NK-92 treated with Interleukin-12 subunit alpha and Interleukin-12 subunit beta, amount 100 ng/mL, for 24 hours (cell line): ENCODE measurements around the gene SMIM29.
"Not testable (repeated sequence)": the region's sequence is repeated elsewhere in the genome, so short reads cannot be mapped to it uniquely, and the experiment has no call there.

Experiments used
- DNase-seq: peaks from one replicate; lab custom pipeline; 2025; lab: John Stamatoyannopoulos, UW

Gene SMIM29

GRCh38 chr6:34267746-34268145, 18.9 kb upstream of the SMIM29 start:
- no peak for DNase-seq

GRCh38 chr6:34263484-34263883, 14.7 kb upstream of the SMIM29 start:
- not testable (repeated sequence) for DNase-seq

DNA sequence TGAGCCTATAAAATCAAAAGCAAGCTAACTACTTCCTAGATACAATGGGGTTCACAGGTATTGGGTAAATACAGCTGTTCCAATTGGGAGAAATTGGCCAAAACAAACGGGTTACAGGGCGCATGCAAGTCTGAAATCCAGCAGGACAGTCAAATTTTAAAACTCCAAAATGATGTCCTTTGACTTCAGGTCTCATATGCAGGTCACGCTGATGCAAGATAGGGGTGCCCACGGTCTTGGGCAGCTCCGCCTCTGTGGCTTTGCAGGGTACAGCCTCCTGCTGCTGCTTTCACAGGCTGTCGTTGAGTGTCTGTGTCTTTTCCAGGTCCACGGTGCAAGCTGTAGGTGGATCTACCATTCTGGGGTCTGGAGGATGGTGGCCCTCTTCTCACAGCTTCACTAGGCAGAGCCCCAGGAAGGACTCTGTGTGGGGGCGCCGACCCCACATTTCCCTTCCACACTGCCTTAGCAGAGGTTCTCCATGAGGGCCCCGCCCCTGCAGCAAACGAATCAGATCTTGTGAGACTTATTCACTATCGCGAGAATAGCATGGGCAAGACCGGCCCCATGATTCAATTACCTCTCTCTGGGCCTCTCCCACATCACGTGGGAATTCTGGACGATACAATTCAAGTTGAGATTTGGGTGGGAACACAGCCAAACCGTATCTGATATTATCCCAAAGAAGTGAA, 11.9 kb upstream of the SMIM29 start:
- no peak for DNase-seq

- no peak for DNase-seq
Observed at GRCh38 chr6:34259529-34260069, 10.8 kb upstream of the SMIM29 start.

- DNase-seq = not testable (repeated sequence)
Observed at GRCh38 chr6:34252395-34252794, 3.6 kb upstream of the SMIM29 start.

- DNase-seq = no peak
Observed at GRCh38 chr6:34249469-34250261, 859 bp upstream of the SMIM29 start.

- peak; percentile 51 for DNase-seq
Observed at GRCh38 chr6:34248198-34248726, 544 bp downstream of the SMIM29 start.

DNA sequence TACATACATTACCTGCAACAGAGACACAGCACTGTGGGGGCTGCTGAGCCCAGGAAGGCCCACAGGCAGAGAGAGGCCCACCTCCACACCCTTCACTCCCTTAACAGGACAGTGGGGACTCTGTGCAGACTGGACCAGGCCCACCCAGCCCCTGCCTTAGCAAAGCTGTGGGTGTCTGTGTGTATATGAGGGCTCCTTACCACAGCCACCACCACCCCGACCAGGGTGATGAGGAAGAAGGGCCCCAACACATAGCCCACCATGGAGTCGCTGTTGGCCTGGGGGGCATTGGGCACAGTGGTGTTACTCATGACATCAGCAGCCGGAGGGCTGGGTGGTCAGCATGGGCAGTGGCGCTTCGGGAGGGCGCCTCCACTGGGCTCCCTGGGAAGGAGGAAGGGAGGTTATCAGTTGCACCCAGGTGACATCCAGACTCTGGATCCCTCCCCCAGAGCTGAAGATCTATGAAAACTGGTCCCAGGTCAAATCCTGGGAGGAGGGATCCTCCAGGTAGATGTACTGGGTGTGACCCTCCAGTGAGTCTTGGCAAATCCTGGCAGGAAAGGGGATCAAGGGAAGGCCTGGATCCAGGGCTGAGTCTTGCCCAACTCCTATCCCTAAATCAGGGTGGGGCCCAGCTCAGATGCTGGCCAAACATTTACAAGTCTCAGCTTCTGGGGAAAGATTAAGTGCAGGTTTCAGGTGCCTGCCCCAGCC, 1.2 kb downstream of the SMIM29 start:
- DNase-seq = no peak

GRCh38 chr6:34246563-34247391, 2.0 kb downstream of the SMIM29 start:
- DNase-seq = no peak

DNA sequence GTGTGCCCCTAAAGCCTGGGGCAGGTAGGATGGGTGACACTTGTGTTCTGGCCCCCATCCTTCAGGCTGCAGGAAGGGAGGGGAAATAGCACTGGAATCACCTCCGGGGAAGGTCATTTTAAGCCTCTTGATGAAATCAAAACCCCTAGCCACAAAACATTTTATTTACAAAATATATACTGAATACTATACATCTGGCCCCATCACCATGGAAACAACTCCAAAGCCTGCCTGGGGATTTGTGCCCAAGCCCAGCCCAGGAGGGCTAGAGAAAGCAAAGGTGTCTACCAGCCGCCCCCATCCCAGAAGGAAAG, 2.6 kb downstream of the SMIM29 start:
- DNase-seq = no peak

GRCh38 chr6:34245761-34246140, 3.1 kb downstream of the SMIM29 start:
- DNase-seq = not testable (repeated sequence)

- DNase-seq = not testable (repeated sequence)
Observed at GRCh38 chr6:34245032-34245760, 3.6 kb downstream of the SMIM29 start.

- peak; percentile 58 for DNase-seq
Observed at GRCh38 chr6:34243901-34244884, 4.6 kb downstream of the SMIM29 start.

DNA sequence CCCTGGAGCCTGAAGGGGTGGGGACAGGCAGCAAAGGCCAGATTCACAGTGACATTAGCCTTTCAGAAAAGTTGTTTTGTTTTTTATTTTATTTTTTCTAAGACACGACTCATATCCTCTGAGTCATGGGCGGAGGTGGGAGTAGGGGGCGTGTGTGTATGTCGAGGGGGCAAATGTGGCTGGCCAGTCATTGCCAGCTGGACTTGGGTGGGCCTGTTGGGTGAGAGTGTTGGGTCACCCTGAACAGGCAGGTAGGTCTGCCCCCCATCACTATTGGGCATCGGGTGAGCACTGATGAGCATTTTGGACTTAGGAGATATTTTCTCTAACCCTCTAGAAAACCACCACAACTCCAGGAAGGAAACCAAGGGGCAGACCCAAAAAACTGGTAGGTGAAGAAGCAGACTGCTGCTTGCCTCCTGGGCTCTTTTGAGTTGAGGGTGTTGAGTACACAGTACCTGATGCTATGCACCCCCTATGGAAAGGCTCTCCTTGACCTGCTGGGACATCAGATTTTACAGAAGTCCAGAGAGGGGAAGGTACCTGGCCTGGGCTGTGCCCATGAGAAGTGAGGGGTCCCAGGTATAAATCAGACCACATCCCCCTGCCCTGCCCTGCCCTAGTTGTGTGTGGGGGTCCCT, 5.6 kb downstream of the SMIM29 start:
- DNase-seq = peak; percentile 40

- DNase-seq = no peak
Observed at GRCh38 chr6:34242252-34243130, 6.3 kb downstream of the SMIM29 start.

DNA sequence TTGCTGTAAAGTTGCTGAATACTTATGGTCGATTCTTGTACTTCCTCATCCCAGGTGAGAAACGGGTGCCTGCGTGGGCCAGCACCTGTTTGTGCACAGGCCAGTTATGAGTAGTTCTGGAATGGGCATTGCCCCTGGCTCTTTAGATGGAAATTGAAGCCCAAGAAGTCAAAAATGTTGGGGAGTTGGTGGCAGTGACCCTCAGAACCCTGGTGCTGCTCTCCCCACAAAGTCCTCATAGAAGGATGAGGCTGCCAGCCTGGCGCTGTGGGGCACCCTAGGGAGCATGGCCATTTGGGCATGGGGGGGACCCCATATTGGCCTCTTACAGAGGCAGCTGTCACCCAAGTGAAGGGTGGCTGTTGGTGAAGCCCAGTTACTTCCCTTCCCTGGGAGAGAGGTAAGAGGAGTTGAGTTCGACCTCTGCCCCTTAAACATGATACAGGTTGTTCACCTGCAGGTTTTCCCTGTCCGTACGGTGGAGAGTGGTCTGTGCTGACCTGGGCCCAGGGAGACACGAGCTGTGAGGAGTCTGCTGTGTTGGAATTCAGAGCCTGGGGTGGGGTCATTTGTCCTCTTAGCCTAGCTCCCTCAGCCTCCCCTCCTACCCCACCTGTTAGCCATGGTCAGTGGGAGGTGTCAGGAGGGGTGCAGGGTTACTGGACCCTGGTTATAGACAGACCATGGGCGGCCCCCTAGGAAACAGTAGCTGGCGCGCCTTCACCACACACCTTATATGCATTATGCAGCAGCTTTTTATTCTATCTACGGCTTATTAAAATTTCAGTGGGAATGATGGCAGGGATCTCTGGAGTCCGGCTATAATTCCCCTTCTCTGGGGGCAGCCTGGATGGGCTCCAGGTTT, 7.2 kb downstream of the SMIM29 start:
- no peak for DNase-seq
